K562 (cell line): Measurements from ENCODE around the gene PSMB8. TPM values are rescaled to one million over a fixed set of nuclear protein-coding genes. Genes with fewer than 3 reads are reported as not detected.

Experiments used
- ATAC-seq: fragments of 200-7000 bp; cut with Tn5 transposase; 3 replicates; pipeline ENCODE4 v1.9.1; 2020; ENCODE audit warnings: moderate library complexity
- BruUV-seq: library from RNA; stranded (reverse); fragments of 400-500 nt; replicated peaks from 2 replicates; lab custom pipeline; 2021; lab: Mats Ljungman, UMichigan
- CTCF ChIA-PET: fragments of 300-600 bp; formaldehyde crosslinking; extraction: SDS; loops from one replicate; lab custom pipeline; 2021; ENCODE audit warnings: low intra/inter-chr PET ratio; lab: Yijun Ruan, JAX
- POLR2A ChIA-PET: fragments of 300-600, 350-650 bp; sonication (Branson Sonifier 250); formaldehyde crosslinking; extraction: SDS; loops from one replicate; lab custom pipeline; 2021; ENCODE audit warnings: antibody characterized with exemption, inconsistent platforms; lab: Yijun Ruan, JAX
- DNase-seq, 4 experiments: peaks; one replicate each; pipeline versions ENCODE4 v3.0.0 to v3.0.0-alpha.2; 2011 to 2018; ENCODE audit warnings: low spot score in 3 of 4, mixed read lengths in 3 of 4; ENCODE audit errors: extremely low read depth in 1 of 4
- FAIRE-seq: peaks from 2 replicates; lab custom pipeline; 2011; peaks lifted over from hg19 to GRCh38; lab: Jason Lieb, UNC
- H2AFZ ChIP-seq: 2 replicates; pipeline ENCODE4 v1.6.0; 2011; ENCODE audit warnings: low read depth, low read length, control low read depth, inconsistent platforms
- H3K27ac ChIP-seq: fragments of 200-600 bp; 3 replicates; pipeline ENCODE4 v1.8.0; 2011; ENCODE audit warnings: low read depth, mild to moderate bottlenecking, control low read depth, inconsistent platforms, low read length, moderate library complexity, mixed read lengths; ENCODE audit errors: extremely low read depth
- H3K27me3 ChIP-seq, 2 experiments: fragments of 300-600 bp in 1 of 2; 2 replicates in 1 of 2; 3 replicates in 1 of 2; pipeline versions ENCODE4 v1.6.0 to v1.8.0; 2011; ENCODE audit warnings: inconsistent platforms in 2 of 2, low read length in 2 of 2, mild to moderate bottlenecking in 1 of 2, mixed read lengths in 1 of 2, moderate library complexity in 1 of 2; ENCODE audit not compliant: control insufficient read depth in 2 of 2, insufficient read depth in 2 of 2
- H3K36me3 ChIP-seq: fragments of 300-600 bp; 3 replicates; pipeline ENCODE4 v1.8.0; 2011; ENCODE audit warnings: mild to moderate bottlenecking, low read length, inconsistent platforms; ENCODE audit not compliant: control insufficient read depth, insufficient read depth
- H3K4me1 ChIP-seq, 2 experiments: fragments of 200-600 bp in 1 of 2; replicated peaks in 1 of 2; 2 replicates in 1 of 2; 3 replicates in 1 of 2; pipeline versions ENCODE4 v1.5.1 to v1.8.0; 2011; ENCODE audit warnings: inconsistent platforms in 2 of 2, low read length in 2 of 2, mild to moderate bottlenecking in 1 of 2, mixed read lengths in 1 of 2, moderate library complexity in 1 of 2; ENCODE audit not compliant: control insufficient read depth in 2 of 2, insufficient read depth in 2 of 2
- H3K4me2 ChIP-seq: 2 replicates; pipeline ENCODE4 v1.6.1; 2011; ENCODE audit warnings: low read length, control low read depth, inconsistent platforms, mixed read lengths; ENCODE audit not compliant: insufficient read depth
- H3K4me3 ChIP-seq: fragments of 200-600 bp; sonication (generic), shearing (Covaris generic); 2 replicates; pipeline ENCODE4 v1.5.1; 2016; ENCODE audit warnings: control low read depth, inconsistent platforms
- H3K79me2 ChIP-seq: fragments of 200-600 bp; 3 replicates; pipeline ENCODE4 v1.8.0; 2011; ENCODE audit warnings: low read length, inconsistent platforms; ENCODE audit not compliant: control insufficient read depth, insufficient read depth
- H3K9ac ChIP-seq, 2 experiments: 2 replicates each; pipeline versions ENCODE4 v1.6.0 to v1.6.1; 2011; ENCODE audit warnings: low read depth in 2 of 2, low read length in 2 of 2, control low read depth in 1 of 2, inconsistent platforms in 1 of 2, mild to moderate bottlenecking in 1 of 2, mixed read lengths in 1 of 2; ENCODE audit not compliant: insufficient read depth in 1 of 2
- H3K9me1 ChIP-seq: one replicate; pipeline ENCODE4 v1.6.0; 2011; ENCODE audit warnings: inconsistent platforms, mild to moderate bottlenecking, low read length, moderate library complexity; ENCODE audit not compliant: control insufficient read depth, insufficient read depth
- H3K9me3 ChIP-seq: replicated peaks from 2 replicates; pipeline ENCODE4 v1.5.1; 2011; ENCODE audit warnings: low read depth, low read length, inconsistent platforms; ENCODE audit not compliant: control insufficient read depth, insufficient read depth
- H4K20me1 ChIP-seq: replicated peaks from 2 replicates; pipeline ENCODE4 v1.6.1; 2011; ENCODE audit warnings: low read length, inconsistent platforms, mixed read lengths; ENCODE audit not compliant: control insufficient read depth, insufficient read depth
- ARID3B ChIP-seq: fragments of 250-450 bp; sonication (Bioruptor Pico); IDR thresholded peaks from 2 replicates; pipeline ENCODE4 v1.4.0; 2020; ENCODE audit warnings: borderline replicate concordance
- COPS2 ChIP-seq: fragments of 450-650 bp; conservative IDR thresholded peaks from 2 replicates; pipeline ENCODE4 v1.6.1; 2016; ENCODE audit warnings: mild to moderate bottlenecking, moderate library complexity
- E2F1 ChIP-seq: sonication (generic); formaldehyde crosslinking; IDR thresholded peaks from 2 replicates; pipeline ENCODE4 v1.8.1; 2023; ENCODE audit warnings: mild to moderate bottlenecking, missing genetic modification reagents, moderate library complexity
- EHMT2 ChIP-seq: fragments of 450-650 bp; IDR thresholded peaks from 2 replicates; pipeline ENCODE4 v1.6.1; 2018; ENCODE audit warnings: antibody characterized with exemption
- HDAC2 ChIP-seq: fragments of 450-650 bp; IDR thresholded peaks from 2 replicates; pipeline ENCODE4 v1.6.1; 2016; ENCODE audit warnings: mild to moderate bottlenecking
- HDAC8 ChIP-seq: fragments of 450-650 bp; IDR thresholded peaks from 2 replicates; pipeline ENCODE4 v1.6.1; 2016; ENCODE audit warnings: mild to moderate bottlenecking, missing genetic modification characterization, moderate library complexity, missing compliant biosample characterization
- HMG20A ChIP-seq: fragments of 450-650 bp; formaldehyde crosslinking; conservative IDR thresholded peaks from 2 replicates; pipeline ENCODE4 v1.4.0; 2020; ENCODE audit warnings: mild to moderate bottlenecking, mixed read lengths
- HNRNPUL1 ChIP-seq: fragments of 200-400 bp; formaldehyde crosslinking; IDR thresholded peaks from 2 replicates; pipeline ENCODE4 v1.6.1; 2017; ENCODE audit warnings: low read length
- MAFG ChIP-seq: fragments of 450-650 bp; conservative IDR thresholded peaks from 2 replicates; pipeline ENCODE4 v1.6.1; 2016; ENCODE audit warnings: missing genetic modification characterization, missing compliant biosample characterization
- MYC ChIP-seq, 2 experiments: fragments of 250-450 bp in 1 of 2; sonication (Bioruptor Pico) in 1 of 2; IDR thresholded peaks; 2 replicates each; pipeline versions ENCODE4 v1.5.1 to v1.6.1; 2012 to 2021; ENCODE audit warnings: low read depth in 2 of 2, borderline replicate concordance in 1 of 2, improper control_type of control experiment in 1 of 2, low read length in 1 of 2, mild to moderate bottlenecking in 1 of 2, moderate library complexity in 1 of 2
- NRF1 ChIP-seq, 2 experiments: fragments of 450-650 bp; IDR thresholded peaks in 1 of 2; conservative IDR thresholded peaks in 1 of 2; 2 replicates each; pipeline ENCODE4 v1.6.1; 2014; ENCODE audit warnings: mild to moderate bottlenecking in 2 of 2
- NUFIP1 ChIP-seq: fragments of 450-650 bp; IDR thresholded peaks from 2 replicates; pipeline ENCODE4 v1.6.1; 2018; ENCODE audit not compliant: partially characterized antibody
- RBM14 ChIP-seq: fragments of 200-400 bp; formaldehyde crosslinking; IDR thresholded peaks from 2 replicates; pipeline ENCODE4 v1.6.1; 2018; ENCODE audit warnings: low read depth, mild to moderate bottlenecking, low read length, moderate library complexity, borderline replicate concordance; ENCODE audit not compliant: insufficient read depth
- SPI1 ChIP-seq: IDR thresholded peaks from 2 replicates; pipeline ENCODE4 v1.6.1; 2011; ENCODE audit warnings: low read depth, low read length, control low read depth, borderline replicate concordance
- WGBS: fragments of 100-300 bp; shearing (Covaris generic); methylation state at CpG from one replicate; pipeline ENCODE4 v1.1.6; 2016; ENCODE audit warnings: low coverage, mixed read lengths; ENCODE audit not compliant: insufficient coverage; ENCODE audit errors: missing lambda C conversion rate; 5-methylcytosine and 5-hydroxymethylcytosine counted together
- in situ Hi-C: fragments of 300-500 bp; cut with MboI; formaldehyde crosslinking; loops from 4 replicates; pipeline ENCODE4 v1.15.0; 2018; ENCODE audit warnings: inconsistent platforms, mixed read lengths
- intact Hi-C: fragments of 100-400 bp; cut with micrococcal nuclease; formaldehyde crosslinking; loops from 2 replicates; pipeline ENCODE4 v1.14.2; 2022
- polyA plus RNA-seq, 8 experiments: library from polyadenylated mRNA; depleted of rRNA in 4 of 8; stranded (reverse) in 5 of 8; unstranded in 3 of 8; fragments of >200 nt; fragmentation: Nextera tagmentation in 2 of 8; fragmentation: Illumina TruSeq in 1 of 8; extraction: Ambion mirVana in 2 of 8; extraction: Trizol in 1 of 8; gene quantifications; 2 replicates each; pipeline versions ENCODE4 v1.2.1 to v1.2.3, GENCODE V29; 2011 to 2014; ENCODE audit warnings: inconsistent platforms in 1 of 8, missing spikeins in 1 of 8
- total RNA-seq, 7 experiments: library from RNA; depleted of rRNA in 6 of 7; stranded (reverse); fragments of >200 nt in 6 of 7; fragmentation: Illumina TruSeq in 2 of 7; extraction: Trizol in 2 of 7; gene quantifications; 2 replicates each; pipeline versions ENCODE4 v1.2.1 to v1.2.3, GENCODE V29; 2011 to 2021; ENCODE audit warnings: low replicate concordance in 1 of 7
- TF ChIP-seq, protein P1 (sequence below): sonication (generic); formaldehyde crosslinking; IDR thresholded peaks from 2 replicates; pipeline ENCODE4 v1.8.0; 2022; ENCODE audit warnings: mild to moderate bottlenecking, missing genetic modification reagents
- TF ChIP-seq, protein P2 (sequence below): sonication (generic); formaldehyde crosslinking; IDR thresholded peaks from 2 replicates; pipeline ENCODE4 v1.8.1; 2023; ENCODE audit warnings: mild to moderate bottlenecking, missing genetic modification reagents
- TF ChIP-seq, protein P3 (sequence below): fragments of 450-650 bp; formaldehyde crosslinking; IDR thresholded peaks from 2 replicates; pipeline ENCODE4 v1.4.0; 2022; ENCODE audit warnings: mild to moderate bottlenecking, moderate library complexity

PSMB8 gene
- total and polyA plus RNA-seq, 9 of the 15 experiments (the other 6 are each of a cell fraction or from before 2014, with no cell fraction given): 0.71 to 4.0 (median 2.4) TPM

DNA sequence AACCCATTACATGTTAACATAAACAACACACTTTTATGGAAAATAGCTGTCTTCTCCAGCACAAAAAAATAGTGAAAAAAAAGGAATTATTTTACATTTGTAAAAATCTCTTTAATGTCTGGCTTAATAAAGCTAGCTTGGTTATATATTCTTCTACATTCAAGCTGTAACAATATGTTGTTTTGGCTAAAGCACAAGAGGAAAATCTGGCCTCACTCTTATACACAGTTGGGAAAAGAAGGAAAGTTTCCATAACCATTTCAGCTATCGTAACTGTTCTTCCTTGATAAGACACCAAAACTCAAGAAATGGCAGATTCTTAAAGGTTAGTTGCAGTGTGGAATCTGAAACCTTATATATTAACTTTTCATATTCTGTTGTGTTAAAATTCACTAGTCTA lies 34.7 kb downstream of the PSMB8 start:
- H3K4me3 ChIP-seq: no peak overlapping the region
- H3K9ac ChIP-seq: no peak overlapping the region
- H2AFZ ChIP-seq: no peak overlapping the region
- POLR2A ChIA-PET: interaction anchor here (0.7 to 1.1 kb wide), 2 partner anchors 10 to 168 kb away, joined by 4 read pairs; no protein-coding TSS in a partner anchor
- intact Hi-C loops (no loop called here), in situ Hi-C loops (no loop called here)
- H3K9me1 ChIP-seq: peaks cover under 1% of the 10 kb centered on the region
- H3K36me3 ChIP-seq: no peaks in the 10 kb centered on the region
- H3K9me3 ChIP-seq: no peaks in the 10 kb centered on the region
- ATAC-seq (no peak), DNase-seq (no peak), FAIRE-seq (no peak)
- peaks cover 6 to 23% of the 10 kb centered on the region in 2 experiments; a peak in 4 of 5 replicates for H3K27me3 ChIP-seq
- CTCF ChIA-PET: no interaction called here
- H3K4me2 ChIP-seq: no peak overlapping the region
- H3K27ac ChIP-seq: no peak overlapping the region
- no peaks in the 10 kb centered on the region for H3K4me1 ChIP-seq
- no peaks in the 10 kb centered on the region for H3K79me2 ChIP-seq
- 26% methylated on average over 1 of the region's 1 CpG for WGBS
- TF ChIP-seq, protein P1, sequence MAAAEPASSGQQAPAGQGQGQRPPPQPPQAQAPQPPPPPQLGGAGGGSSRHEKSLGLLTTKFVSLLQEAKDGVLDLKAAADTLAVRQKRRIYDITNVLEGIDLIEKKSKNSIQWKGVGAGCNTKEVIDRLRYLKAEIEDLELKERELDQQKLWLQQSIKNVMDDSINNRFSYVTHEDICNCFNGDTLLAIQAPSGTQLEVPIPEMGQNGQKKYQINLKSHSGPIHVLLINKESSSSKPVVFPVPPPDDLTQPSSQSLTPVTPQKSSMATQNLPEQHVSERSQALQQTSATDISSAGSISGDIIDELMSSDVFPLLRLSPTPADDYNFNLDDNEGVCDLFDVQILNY (CRISPR knock-in tag): no peak
- TF ChIP-seq, protein P2, sequence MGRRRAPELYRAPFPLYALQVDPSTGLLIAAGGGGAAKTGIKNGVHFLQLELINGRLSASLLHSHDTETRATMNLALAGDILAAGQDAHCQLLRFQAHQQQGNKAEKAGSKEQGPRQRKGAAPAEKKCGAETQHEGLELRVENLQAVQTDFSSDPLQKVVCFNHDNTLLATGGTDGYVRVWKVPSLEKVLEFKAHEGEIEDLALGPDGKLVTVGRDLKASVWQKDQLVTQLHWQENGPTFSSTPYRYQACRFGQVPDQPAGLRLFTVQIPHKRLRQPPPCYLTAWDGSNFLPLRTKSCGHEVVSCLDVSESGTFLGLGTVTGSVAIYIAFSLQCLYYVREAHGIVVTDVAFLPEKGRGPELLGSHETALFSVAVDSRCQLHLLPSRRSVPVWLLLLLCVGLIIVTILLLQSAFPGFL (CRISPR knock-in tag): no peak
- TF ChIP-seq HMG20A (CRISPR knock-in tag) (no peak), NRF1 (conservative IDR thresholded peaks at IDR 0.05 in 1 of 2, IDR thresholded peaks at IDR 0.05 in 1 of 2) (no peak), NUFIP1 (no peak), HDAC8 (tag) (no peak), SPI1 (no peak), MYC (IDR thresholded peaks at IDR 0.05; ENCODE audit: low read depth, low read length) (no peak), MYC (CRISPR knock-in tag; IDR thresholded peaks at IDR 0.05; ENCODE audit: borderline replicate concordance, low read depth) (no peak), MAFG (tag) (no peak), HDAC2 (no peak), EHMT2 (no peak), RBM14 (no peak), E2F1 (CRISPR knock-in tag) (no peak), COPS2 (no peak), ARID3B (CRISPR knock-in tag) (no peak), HNRNPUL1 (no peak)
- TF ChIP-seq, protein P3, sequence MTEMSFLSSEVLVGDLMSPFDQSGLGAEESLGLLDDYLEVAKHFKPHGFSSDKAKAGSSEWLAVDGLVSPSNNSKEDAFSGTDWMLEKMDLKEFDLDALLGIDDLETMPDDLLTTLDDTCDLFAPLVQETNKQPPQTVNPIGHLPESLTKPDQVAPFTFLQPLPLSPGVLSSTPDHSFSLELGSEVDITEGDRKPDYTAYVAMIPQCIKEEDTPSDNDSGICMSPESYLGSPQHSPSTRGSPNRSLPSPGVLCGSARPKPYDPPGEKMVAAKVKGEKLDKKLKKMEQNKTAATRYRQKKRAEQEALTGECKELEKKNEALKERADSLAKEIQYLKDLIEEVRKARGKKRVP (CRISPR knock-in tag): no peak
- no peaks in the 10 kb centered on the region for H4K20me1 ChIP-seq
- BruUV-seq: no TSS peak
